Stimulated activated CD8-positive, alpha-beta memory T cell treated with anti-CD3 and anti-CD28 coated beads, Interleukin-15, amount 100 ng/mL, for 24 hours (primary cell): Measurements from ENCODE around the gene PRR23E.

Source experiments
- DNase-seq: peaks from one replicate; pipeline ENCODE4 v3.0.0-alpha.2; 2020; ENCODE audit warnings: low read depth

The PRR23E gene

GRCh38 chr3:127226946-127227842, 34.3 kb downstream of the PRR23E start:
- DNase-seq = no peak

GRCh38 chr3:127228866-127229265, 35.9 kb downstream of the PRR23E start:
- DNase-seq = no peak

- DNase-seq = no peak
Observed at GRCh38 chr3:127233371-127233770, 40.4 kb downstream of the PRR23E start.

GRCh38 chr3:127234778-127235177, 41.8 kb downstream of the PRR23E start:
- no peak for DNase-seq

- no peak for DNase-seq
Observed at GRCh38 chr3:127235706-127236105, 42.8 kb downstream of the PRR23E start.

GRCh38 chr3:127237835-127238234, 44.9 kb downstream of the PRR23E start:
- DNase-seq = no peak

- DNase-seq = no peak
Observed at GRCh38 chr3:127238602-127239001, 45.7 kb downstream of the PRR23E start.

GRCh38 chr3:127247292-127247691, 54.4 kb downstream of the PRR23E start:
- DNase-seq = no peak
